GM19397 (cell line): ENCODE results near the gene HRAS.

Source experiments
- ATAC-seq: cut with Tn5 transposase; IDR thresholded peaks from one replicate; pipeline ENCODE4 v1.9.1; 2021; ENCODE audit warnings: mild to moderate bottlenecking, moderate library complexity; ENCODE audit not compliant: unreplicated experiment

Gene HRAS

GRCh38 chr11:497565-498296 is 37.6 kb downstream of the HRAS start:
- no peak for ATAC-seq

- ATAC-seq: no peak
These were observed 38.4 kb downstream of the HRAS start for GRCh38 chr11:496834-497564.

GRCh38 chr11:495537-495931 is 39.8 kb downstream of the HRAS start:
- no peak for ATAC-seq

- ATAC-seq: no peak
These were observed 40.4 kb downstream of the HRAS start for GRCh38 chr11:494761-495536.

GRCh38 chr11:492427-493226 is 42.7 kb downstream of the HRAS start:
- ATAC-seq: no peak

GRCh38 chr11:491358-491757 is 44.0 kb downstream of the HRAS start:
- ATAC-seq: no peak

- ATAC-seq: no peak
These were observed 44.5 kb downstream of the HRAS start for GRCh38 chr11:490930-491260.

GRCh38 chr11:490186-490929 is 45.0 kb downstream of the HRAS start:
- no peak for ATAC-seq

GRCh38 chr11:489610-490185 is 45.7 kb downstream of the HRAS start:
- ATAC-seq: no peak

- no peak for ATAC-seq
These were observed 46.4 kb downstream of the HRAS start for GRCh38 chr11:488992-489391.

GRCh38 chr11:488579-488978 is 46.8 kb downstream of the HRAS start:
- no peak for ATAC-seq

- no peak for ATAC-seq
These were observed 47.3 kb downstream of the HRAS start for GRCh38 chr11:488062-488461.

- ATAC-seq: no peak
These were observed 47.8 kb downstream of the HRAS start for GRCh38 chr11:487571-488021.

GRCh38 chr11:486189-486588 is 49.2 kb downstream of the HRAS start:
- ATAC-seq: no peak

- no peak for ATAC-seq
These were observed 50.8 kb downstream of the HRAS start for GRCh38 chr11:484616-485015.
